ENCODE measurements around the gene ST6GALNAC6.

The ST6GALNAC6 gene, protein sequence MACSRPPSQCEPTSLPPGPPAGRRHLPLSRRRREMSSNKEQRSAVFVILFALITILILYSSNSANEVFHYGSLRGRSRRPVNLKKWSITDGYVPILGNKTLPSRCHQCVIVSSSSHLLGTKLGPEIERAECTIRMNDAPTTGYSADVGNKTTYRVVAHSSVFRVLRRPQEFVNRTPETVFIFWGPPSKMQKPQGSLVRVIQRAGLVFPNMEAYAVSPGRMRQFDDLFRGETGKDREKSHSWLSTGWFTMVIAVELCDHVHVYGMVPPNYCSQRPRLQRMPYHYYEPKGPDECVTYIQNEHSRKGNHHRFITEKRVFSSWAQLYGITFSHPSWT

DNA sequence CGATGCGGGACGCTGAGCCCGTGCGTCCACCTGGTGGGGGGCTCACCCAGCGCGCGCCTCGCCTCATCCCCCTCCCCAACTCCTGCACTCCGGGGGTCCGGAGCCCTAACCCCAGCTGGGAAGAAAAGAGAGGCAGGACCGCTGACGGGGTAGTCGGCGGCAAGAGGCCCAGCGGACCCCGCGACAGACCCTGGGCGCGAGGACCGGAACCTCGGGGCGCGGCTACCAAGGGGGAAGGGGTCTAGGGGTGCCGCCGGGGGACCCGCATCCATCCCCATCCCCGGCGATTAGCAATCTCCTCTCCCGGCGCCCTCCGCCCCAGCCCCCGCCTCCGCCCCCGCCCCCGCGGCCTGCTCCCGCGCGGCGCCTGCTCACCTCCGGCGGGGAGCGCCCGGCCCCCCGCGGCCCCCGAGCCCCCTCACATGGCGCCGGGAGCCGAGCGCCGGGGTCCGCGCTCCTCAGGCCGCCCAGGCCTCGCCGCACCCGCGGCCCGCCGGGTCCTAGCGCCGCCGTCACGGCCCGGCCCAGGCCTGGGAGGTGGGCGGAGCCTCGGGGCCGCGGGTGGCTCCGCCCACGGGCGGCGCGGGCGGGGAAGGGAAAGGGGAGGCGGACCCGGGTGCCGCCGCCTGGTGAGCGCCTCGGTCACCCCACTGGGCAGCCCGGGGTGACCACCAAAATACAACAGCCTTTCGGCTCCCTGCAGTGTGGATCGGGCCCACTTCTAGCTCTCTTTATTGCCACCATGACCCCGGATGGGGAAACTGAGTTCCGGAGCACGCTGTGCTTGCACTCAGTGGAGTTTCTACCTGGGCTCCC is at the start of gene ST6GALNAC6:
ST6GALNAC6 (minus strand) TSS at position 476 of the 816 bp plus-strand sequence. CDS start 1,622 bp downstream, outside the sequence.
- peak; percentile 70 for DNase-seq

DNA sequence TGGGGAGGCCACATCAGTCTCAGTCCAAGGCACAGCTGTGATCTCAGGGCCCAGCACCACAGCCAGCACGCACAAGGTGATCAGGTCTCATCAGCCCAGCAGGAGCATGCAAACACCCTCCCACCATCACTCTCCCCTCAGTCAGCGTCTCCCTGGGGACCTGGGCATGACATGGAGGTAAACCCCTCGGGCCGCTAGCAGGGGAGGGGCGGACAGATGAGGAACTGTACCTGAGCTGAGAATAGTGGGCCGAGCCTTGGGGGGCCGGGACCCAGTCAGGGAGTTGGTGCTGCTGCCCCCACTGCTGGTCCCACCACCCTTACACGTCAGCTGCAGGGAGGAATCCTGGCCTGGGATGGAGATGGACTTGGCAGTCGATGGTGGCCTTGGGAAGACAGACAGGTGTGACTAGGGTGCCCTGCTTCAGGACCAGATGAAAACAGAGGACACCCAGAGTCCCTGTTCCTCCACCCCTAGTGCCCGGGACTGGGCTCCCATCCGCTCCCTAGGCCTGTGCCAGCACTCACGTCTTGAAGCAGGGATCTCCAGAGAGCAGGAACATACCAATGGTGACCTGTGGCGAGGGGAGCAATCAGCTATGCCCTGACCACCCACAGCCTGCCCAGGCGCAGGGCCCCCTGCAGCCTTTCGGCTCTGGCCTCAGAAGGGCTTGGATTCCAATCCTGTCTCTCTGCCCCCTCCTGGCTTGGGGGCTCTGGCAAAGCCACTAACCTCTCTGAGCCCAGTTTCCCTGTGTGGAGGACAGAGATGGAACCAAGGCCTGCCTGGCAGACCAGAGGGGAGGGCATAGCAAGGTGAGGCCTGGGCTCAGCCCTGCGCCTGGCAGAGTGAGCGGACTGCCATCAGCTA is 48.7 kb upstream of the ST6GALNAC6 start:
- DNase-seq, result no peak

DNA sequence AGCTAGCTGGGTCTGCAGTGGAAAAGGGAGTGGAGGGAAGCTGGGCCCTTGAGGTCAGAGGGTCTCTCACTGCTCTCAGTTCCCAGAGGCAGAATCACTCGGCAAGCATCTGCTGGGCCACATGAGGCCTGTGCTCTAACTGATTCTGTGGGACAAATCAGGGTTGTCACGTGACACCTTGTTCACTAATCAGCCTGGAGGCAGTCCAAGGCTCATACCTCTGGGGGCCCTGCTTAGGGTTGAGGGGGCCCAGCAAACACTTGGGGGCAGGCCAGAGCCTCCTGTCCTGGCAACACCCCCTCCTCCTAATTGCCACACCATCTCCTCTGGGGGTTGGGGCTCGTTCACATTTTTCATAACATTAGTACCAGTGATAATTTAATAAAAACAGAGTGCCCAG is 47.3 kb upstream of the ST6GALNAC6 start:
- no peak for DNase-seq

DNA sequence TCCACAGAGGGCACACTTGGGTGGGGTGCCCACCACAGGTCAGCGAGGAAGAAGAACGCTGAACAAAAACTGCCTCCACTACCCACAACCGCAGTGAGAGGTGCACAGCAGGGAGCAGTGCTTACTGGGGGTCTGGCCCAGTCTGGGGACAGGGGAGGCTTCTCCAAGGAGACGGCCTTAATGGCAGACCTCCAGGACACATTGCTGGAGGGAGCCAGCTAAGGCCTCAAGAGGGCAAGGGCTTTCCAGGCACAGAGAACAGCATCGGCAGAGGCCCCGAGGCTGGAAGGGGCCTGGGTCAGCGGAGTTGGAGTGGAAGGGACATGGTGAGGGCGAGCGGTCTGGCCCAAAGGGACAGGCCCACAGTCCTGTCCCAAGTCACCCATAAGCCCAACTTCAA is 46.5 kb upstream of the ST6GALNAC6 start:
- no peak for DNase-seq

DNA sequence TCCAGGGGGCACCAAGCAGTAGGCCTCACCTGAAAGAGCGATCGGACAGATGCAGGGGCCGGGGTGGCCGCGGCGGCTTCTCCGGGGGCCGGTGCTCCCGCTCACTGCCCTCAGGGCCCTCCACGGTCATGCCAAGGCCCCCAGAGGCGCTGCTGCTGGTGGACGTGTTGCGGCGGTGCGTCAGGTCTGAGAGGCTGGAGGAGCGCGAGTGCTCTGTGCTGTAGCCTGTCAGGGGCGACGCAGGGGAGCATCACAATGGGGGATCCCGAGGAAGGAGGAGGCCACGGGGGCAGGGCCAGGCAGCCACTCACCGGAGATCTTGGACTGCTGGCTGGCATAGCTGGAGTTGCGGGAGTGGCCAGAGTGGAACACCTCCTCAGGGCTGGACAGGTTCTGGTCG is 45.9 kb upstream of the ST6GALNAC6 start:
- no peak for DNase-seq

DNA sequence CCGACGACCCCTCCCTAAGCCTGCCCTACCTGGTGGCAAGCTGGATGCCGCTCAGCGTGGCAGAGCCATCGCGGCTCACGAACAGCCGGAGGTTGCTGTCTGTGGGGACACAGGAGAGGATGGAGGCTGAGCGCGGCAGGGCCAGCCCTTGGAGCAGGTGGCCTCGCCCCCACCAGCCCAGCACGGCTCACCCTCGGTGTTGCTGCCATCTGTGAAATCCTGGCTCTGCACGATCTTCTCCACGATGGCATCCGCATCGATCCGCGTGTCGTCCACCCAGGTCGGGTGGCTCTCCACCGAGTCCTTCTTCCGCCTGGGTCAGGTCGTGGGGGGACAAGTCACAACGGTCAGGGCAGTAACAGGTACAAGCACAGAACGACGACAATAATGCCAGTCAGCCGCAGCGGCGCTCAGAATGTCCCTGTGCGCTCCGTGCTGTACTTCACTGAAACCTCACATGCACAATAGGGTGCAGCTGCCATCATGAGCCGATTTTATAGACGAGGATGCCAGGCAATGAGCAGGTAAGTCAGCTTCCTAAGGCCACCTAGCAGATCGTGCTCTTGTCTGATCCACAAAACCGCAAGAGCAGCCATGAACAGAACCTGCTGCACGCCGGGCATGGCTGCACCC is 45.3 kb upstream of the ST6GALNAC6 start:
- no peak for DNase-seq

DNA sequence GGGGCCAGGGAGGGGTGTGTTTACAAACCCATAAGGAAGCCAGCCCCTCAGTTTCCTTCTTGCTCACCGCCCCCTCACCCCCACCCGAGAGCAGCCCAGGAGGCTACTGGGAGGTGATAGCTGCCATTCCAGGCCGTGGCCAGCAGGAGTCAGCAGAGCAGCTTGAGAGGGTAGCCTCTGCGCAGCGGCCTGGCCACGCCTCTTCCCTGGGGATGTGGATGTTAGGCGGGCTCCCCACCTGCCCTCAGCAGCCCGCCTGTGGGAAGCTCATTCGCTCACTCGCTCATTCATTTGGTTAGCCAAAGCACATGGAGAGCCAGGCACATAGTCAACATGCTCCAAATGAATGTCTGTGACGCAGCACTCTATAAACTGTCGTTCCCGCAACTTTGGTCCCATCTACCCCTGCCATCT is 44.3 kb upstream of the ST6GALNAC6 start:
- peak; percentile 77 for DNase-seq

DNA sequence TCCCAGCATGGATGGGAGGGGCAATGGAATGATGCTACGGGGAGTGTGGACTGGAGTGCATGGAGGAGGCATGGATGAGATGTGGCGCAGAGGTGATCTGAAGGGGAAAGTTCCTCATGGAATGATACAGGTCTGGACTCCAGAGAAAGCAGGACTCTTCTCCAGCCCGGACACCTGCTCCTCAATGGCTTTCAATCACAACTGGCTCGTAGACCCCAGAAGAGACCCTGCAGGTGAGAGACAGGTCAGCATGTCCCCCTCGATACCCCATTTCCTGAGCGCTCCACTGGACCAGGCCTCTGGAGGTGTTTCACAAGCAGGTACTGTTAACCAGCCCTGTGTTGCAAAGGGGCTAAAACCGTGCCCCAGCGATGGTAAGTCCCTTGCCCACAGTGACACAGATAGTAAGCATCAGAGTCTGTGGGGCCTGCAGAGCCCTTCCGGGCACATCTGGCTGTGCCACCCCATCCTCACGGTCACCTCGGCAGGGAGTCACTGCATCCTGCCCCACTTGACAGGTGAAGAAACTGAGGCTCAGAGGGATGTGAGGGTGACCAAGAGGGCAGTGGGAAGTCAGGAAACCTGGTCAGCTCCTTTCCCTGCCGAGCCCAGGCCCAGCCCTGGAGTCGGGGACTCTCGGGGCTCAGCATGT is 43.7 kb upstream of the ST6GALNAC6 start:
- no peak for DNase-seq

DNA sequence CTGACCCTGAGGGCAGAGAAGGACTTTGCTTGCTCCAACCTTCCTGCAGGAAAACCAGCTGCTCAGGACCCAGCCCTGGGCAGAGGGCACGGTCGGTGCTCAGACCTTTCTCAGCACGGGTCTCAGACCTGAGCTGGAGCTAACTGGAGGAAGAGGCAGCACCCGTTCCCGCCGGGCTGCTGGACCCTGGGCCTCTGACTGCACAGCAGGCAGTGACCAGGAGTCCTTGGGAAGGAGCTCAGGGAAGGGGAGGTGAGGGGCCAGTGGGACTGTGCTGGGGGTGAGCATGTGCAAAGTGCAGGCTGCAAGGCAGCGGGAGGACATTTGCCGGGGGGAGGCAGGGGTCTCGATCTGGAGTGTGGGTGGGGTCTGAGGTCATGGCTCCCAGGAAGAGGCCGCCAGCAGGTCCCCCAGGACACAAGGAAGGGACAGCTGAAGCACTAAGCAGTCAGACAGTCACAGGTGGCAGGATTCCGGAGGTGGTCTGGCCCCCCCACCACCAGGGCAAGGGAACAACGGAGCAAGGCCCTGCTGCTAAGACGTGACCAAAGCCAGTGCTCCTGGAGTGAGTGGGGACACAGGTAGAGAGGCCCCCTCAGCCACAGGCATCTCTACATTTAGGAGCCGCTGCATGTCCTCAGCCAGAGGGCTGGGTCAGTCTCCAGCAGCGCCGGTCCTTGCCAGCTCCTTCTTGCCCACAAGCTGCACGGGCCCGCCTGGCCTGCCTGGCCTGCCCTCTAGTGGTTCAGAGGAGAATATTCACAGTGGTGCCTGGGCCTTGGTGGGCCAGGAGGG is 43.0 kb upstream of the ST6GALNAC6 start:
- peak; percentile 47 for DNase-seq

DNA sequence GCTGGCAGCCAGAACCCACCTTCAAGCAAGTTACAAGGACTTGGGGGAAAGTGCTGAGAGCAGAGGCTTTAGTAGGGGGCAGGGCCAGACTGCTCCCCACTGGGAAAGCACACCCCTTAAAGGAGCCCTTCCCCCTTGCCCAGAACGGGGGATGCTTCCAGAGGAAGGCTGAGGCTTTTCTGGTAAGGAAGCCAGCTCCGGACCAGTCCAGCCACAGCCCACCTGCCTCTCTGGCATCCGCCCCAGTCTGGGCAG is 42.5 kb upstream of the ST6GALNAC6 start:
- no peak for DNase-seq

DNA sequence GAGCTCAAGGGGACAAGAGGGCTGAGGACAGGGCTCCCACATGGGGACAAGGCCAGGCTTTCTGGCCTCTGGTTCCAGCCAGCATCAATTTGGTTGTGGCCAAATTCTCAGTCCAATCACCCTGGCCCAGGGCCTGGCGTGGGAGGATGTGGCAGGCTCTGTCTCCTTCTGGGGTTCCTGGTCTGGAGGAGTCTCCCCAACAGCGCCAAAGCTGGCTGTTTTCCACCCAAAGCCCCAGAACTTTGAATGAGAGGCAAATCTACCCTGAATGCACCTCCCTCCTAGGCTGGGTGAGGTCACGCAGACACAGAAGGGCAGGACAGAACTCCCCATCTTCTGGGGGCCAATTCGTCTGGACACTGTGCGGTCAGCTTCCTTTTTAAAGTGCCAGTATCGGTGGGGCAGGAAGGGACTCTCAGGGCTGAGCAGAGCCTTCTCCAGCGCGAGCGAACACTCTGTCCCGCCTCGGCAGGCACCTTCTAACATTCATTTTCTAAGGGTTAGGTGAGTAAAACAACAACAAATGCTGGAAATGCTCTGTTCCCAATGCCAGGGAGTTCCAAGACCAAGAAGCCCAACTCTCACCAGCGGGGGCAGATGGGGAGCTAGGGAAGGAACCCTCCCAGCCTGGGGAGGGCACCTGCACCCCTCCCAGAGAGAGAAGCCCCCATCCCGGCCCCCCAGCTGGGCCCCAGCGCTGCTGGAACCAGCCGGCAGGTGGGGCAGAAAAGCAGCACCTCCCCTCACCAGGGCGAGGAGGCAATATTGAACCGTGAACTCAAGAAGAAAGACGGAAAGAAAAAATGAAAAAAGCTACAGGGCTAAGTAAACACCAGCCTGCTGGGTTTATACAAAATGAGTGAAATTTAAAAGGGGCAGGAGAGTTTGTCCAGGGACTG is 41.9 kb upstream of the ST6GALNAC6 start:
- no peak for DNase-seq

DNA sequence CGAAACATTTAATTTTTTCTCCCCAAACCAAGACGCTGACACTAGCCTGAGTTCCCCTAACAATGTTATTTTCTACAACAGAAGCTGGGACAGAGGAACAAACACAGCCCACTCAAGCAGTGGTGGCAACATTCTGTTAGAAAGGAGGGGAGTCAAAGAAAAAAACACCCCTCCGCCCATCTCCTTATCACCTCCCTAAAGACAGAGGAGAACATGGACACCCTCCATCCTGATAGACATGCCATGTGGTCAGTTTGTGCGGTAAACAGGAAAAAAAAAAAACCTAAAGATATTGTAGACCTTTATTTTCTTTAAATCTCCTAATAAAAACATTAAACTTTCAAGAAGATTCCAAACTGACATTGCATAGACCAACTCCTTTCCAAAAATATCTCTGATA is 41.2 kb upstream of the ST6GALNAC6 start:
- DNase-seq, result no peak

DNA sequence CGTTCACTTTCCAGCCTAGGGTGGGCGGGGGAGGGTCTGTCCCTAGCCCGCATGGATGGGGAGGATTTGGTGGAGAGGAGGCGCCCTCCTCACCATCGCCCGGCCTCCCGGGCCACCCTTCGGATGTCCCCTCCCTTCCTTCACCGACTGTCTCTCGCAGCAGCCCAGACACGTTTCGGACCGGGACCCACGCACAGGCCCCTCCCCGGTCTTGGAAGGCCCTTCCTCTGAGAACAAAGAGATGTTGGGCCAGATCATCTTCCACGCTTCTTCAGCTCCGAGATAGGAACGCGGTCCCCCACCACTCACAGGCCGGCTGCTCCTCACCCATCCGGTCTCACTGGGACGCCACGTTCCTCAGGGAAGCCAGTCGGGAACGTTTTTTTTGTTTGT is 38.9 kb upstream of the ST6GALNAC6 start:
- no peak for DNase-seq

DNA sequence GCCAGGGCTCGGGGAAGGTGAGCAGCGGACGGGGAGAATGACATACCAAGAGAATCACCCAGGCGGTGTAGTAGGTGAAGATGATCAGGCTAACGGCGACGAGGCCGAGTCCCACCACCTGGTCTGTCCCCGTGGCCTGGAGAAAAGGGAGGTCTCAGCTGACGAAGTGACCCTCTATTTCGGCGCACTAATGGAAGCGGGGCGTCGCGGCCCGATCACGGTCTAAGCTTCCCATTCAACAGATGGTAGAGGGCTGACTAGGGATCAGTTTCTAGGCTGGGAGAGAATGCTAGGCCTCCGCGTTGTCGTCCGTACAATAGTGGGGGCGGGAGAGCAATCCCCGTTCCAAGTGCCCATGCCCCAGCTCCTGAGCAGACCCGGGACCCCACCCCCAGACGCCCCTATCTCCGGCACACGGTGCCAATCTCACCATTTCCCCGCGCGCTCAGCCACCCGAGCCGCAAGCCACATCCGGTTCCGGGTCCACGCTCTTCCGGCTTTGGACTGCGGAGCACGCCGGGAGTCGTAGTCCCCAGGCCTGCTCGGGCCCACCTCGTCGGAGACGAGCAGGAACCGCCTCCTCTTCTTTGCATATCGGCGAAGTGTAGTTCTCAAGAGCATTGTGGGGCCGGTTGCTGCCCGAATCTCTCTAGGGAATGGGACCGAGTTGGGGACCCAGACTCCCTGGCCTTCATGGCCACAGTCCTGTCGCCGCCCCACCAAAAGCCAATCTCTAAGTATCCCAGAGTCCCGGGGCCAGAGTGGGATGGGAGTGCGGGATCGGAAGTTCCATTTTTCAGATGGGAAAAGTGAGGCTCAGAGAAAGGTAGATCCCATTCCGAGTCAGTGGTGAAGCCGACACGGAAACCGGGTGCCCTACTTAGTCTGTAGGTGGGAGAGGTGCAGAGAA is 38.2 kb upstream of the ST6GALNAC6 start, which contains the start of gene DPM2:
DPM2 (minus strand) TSS at position 467 of the 910 bp plus-strand sequence; CDS start at position 433, 34 bp downstream.
- peak; percentile 87 for DNase-seq

DNA sequence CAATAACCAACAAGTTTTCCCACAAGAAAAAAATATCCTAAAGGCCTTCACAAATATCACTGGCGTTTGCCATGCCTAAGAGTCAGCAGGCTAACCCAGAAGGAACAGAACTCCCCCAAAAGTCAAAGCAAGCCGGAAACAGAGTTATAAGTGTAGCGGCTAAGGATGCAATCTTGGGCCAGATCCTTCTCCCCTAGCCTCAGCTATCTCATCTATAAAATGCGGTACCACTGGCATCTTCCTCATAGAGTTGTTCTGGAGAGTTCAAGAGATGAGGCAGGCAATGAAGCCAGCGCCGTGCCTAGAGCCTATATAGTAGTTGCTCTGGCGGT is 37.6 kb upstream of the ST6GALNAC6 start:
- DNase-seq, result no peak

DNA sequence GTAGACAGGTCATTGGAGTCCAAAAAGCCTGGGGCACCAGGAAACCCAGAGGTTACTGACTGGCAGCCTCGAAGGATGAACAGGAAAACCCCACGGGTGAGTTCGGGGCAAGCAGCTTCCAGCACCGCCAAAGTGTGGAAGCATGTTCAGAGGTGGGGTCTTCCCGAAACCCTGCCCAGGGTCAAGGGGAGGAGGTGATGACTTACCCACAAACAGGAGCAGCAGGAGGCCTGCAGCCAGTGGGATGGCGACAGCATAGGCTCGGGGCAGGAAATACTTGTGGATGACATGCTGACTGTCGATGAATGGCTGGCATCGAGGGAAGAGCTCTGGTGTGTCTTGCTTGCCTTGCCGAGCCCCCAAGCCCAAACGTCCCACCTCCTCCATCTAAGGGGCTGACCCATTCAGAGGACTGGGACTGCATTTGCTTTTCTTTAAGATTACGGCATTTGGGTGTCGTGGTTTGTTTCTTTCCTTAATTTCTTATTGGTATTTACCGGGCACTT is 37.0 kb upstream of the ST6GALNAC6 start:
- no peak for DNase-seq

DNA sequence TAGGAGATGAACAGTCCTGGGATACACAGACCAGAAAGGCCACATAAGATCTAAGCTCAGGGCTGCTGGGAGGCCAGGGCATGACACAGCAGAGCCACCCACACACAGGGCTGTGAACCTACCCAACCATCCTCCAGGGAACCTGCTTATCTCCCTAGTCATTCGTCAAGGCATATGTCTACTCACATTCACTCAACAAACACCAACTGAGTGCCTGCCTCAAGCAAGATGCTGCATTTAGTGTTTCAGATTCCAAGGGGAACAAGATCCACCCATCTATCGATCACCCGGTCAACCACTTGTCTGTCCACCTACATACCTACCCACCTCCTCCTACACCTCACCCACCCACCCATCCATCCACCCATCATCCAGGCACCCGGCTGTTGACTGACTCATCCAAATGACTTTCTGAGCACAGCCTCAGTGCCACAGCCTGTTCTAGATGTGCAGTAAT is 36.4 kb upstream of the ST6GALNAC6 start:
- DNase-seq, result no peak

DNA sequence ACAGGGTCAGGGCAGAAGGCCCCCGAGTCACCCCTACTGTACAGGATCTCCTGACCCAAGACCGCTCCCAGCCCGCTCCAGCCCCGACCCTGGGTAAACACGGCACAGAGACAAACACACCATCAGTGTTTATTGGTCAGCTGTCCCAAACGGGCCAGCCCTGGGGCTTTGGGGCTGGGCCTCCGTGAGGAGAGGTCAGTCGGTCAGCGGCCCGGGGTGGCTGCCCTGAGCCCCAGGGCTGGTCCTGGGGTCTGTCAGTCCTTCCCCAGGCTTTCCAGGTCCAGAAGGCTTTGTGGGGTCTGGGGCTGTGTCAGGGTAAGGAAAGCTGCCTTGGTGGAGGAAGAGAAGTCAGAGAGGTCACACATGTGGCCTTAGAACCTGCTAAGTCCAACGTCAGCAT is 35.6 kb upstream of the ST6GALNAC6 start:
- DNase-seq, result no peak

DNA sequence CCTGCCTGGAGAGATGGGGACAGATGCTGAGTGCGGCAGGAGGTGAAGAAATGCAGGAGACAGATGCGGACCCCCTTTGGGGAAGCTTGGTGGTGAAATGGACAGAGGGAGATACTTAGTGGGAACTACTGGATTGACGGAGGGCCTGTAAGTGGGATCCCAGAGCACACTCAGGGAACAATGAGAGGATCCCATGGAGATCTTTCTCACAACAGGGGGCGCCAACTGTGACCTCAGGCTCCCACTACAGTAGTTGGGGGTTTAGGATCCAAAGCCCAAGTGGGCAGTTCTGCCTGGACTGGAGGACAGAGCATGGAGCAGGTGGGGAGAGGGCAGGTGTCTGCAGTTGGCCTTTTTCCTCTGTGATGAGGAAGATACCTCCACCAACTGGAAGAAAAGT is 34.8 kb upstream of the ST6GALNAC6 start:
- no peak for DNase-seq
